IMR-90 (cell line): Measurements from ENCODE around the gene GPC5. TPM values are rescaled to one million over a fixed set of nuclear protein-coding genes. Genes with fewer than 3 reads are reported as not detected.
A peak's percentile ranks its signal among the peaks of the same experiment; 100 is the strongest.

Experiments
- ATAC-seq: fragments of 200-7000 bp; cut with Tn5 transposase; 2 replicates; pipeline ENCODE4 v1.9.1; 2020; ENCODE audit warnings: low read depth, mild to moderate bottlenecking, moderate library complexity
- BruUV-seq: library from RNA; stranded (reverse); fragments of 400-500 nt; replicated peaks from 2 replicates; lab custom pipeline; 2021; lab: Mats Ljungman, UMichigan
- CTCF ChIA-PET: fragments of 300-600 bp; formaldehyde crosslinking; extraction: SDS; loops from one replicate; lab custom pipeline; 2021; ENCODE audit warnings: antibody characterized with exemption; lab: Yijun Ruan, JAX
- POLR2A ChIA-PET: fragments of 300-600 bp; sonication (Branson Sonifier 250); formaldehyde crosslinking; loops from one replicate; lab custom pipeline; 2022; ENCODE audit warnings: antibody characterized with exemption; ENCODE audit not compliant: unreplicated experiment; lab: Charles Lee
- DNase-seq: peaks from one replicate; pipeline ENCODE4 v3.0.0; 2013
- H2AFZ ChIP-seq: replicated peaks from 2 replicates; pipeline ENCODE3; 2013; ENCODE audit warnings: low read length, mild to moderate bottlenecking; ENCODE audit not compliant: poor library complexity
- H2AK5ac ChIP-seq: 2 replicates; pipeline ENCODE4 v1.6.1; 2013; ENCODE audit warnings: low read depth, low read length, inconsistent platforms
- H2AK9ac ChIP-seq: replicated peaks from 2 replicates; pipeline ENCODE3; 2013; ENCODE audit warnings: mild to moderate bottlenecking, low read depth, low read length, moderate library complexity; ENCODE audit not compliant: poor library complexity
- H2BK120ac ChIP-seq: 2 replicates; pipeline ENCODE4 v1.6.1; 2013; ENCODE audit warnings: low read depth, low read length, inconsistent platforms
- H2BK15ac ChIP-seq: 3 replicates; pipeline ENCODE4 v1.6.1; 2013; ENCODE audit warnings: low read depth, low read length, inconsistent platforms
- H2BK20ac ChIP-seq: 2 replicates; pipeline ENCODE4 v1.6.1; 2013; ENCODE audit warnings: low read depth, mild to moderate bottlenecking, inconsistent platforms, low read length, moderate library complexity
- H2BK5ac ChIP-seq: 2 replicates; pipeline ENCODE4 v1.6.1; 2013; ENCODE audit warnings: mild to moderate bottlenecking, low read depth, low read length, inconsistent platforms; ENCODE audit not compliant: poor library complexity, severe bottlenecking
- H3K14ac ChIP-seq: replicated peaks from 2 replicates; pipeline ENCODE4 v1.6.1; 2013; ENCODE audit warnings: low read depth, low read length, inconsistent platforms
- H3K18ac ChIP-seq: 2 replicates; pipeline ENCODE4 v1.6.1; 2013; ENCODE audit warnings: low read depth, low read length, control low read depth
- H3K23ac ChIP-seq: 2 replicates; pipeline ENCODE4 v1.6.1; 2013; ENCODE audit warnings: low read depth, low read length, inconsistent platforms
- H3K27ac ChIP-seq: 2 replicates; pipeline ENCODE4 v1.5.1; 2013; ENCODE audit warnings: mild to moderate bottlenecking, control low read depth, low read length; ENCODE audit not compliant: insufficient read depth
- H3K27me3 ChIP-seq: 2 replicates; pipeline ENCODE4 v1.6.1; 2013; ENCODE audit warnings: low read length; ENCODE audit not compliant: control insufficient read depth, insufficient read depth
- H3K36me3 ChIP-seq: 2 replicates; pipeline ENCODE4 v1.6.1; 2013; ENCODE audit warnings: low read length, mixed read lengths; ENCODE audit not compliant: control insufficient read depth, insufficient read depth
- H3K4ac ChIP-seq: 2 replicates; pipeline ENCODE4 v1.6.1; 2013; ENCODE audit warnings: low read depth, low read length, inconsistent platforms
- H3K4me1 ChIP-seq: 2 replicates; pipeline ENCODE4 v1.6.1; 2013; ENCODE audit warnings: low read length, mixed read lengths; ENCODE audit not compliant: control insufficient read depth, insufficient read depth
- H3K4me2 ChIP-seq: 2 replicates; pipeline ENCODE4 v1.6.1; 2013; ENCODE audit warnings: low read depth, mild to moderate bottlenecking, control low read depth, low read length, moderate library complexity
- H3K4me3 ChIP-seq: 2 replicates; pipeline ENCODE4 v1.5.1; 2013; ENCODE audit warnings: low read depth, mild to moderate bottlenecking, control low read depth, low read length, moderate library complexity; ENCODE audit not compliant: insufficient read depth
- H3K56ac ChIP-seq: 2 replicates; pipeline ENCODE4 v1.6.1; 2013; ENCODE audit warnings: low read length, inconsistent platforms; ENCODE audit not compliant: insufficient read depth; ENCODE audit errors: extremely low read depth
- H3K79me1 ChIP-seq, 2 experiments: 2 replicates each; pipeline ENCODE4 v1.6.1; 2013; ENCODE audit warnings: low read length in 2 of 2, inconsistent platforms in 1 of 2, low read depth in 1 of 2
- H3K9ac ChIP-seq: 2 replicates; pipeline ENCODE4 v1.6.1; 2013; ENCODE audit warnings: low read depth, low read length, control low read depth
- H3K9me1 ChIP-seq: 2 replicates; pipeline ENCODE4 v1.6.1; 2013; ENCODE audit warnings: low read length, inconsistent platforms; ENCODE audit not compliant: insufficient read depth
- H3K9me3 ChIP-seq: 2 replicates; pipeline ENCODE4 v1.6.1; 2013; ENCODE audit warnings: low read length; ENCODE audit not compliant: control insufficient read depth, insufficient read depth
- H4K20me1 ChIP-seq: 2 replicates; pipeline ENCODE4 v1.6.1; 2013; ENCODE audit warnings: low read length, inconsistent platforms; ENCODE audit not compliant: insufficient read depth
- H4K5ac ChIP-seq: 2 replicates; pipeline ENCODE4 v1.6.1; 2013; ENCODE audit warnings: mild to moderate bottlenecking, low read depth, low read length, control low read depth
- H4K8ac ChIP-seq, 2 experiments: 2 replicates each; pipeline ENCODE4 v1.6.1; 2013; ENCODE audit warnings: low read depth in 2 of 2, low read length in 2 of 2, control low read depth in 1 of 2, inconsistent platforms in 1 of 2
- H4K91ac ChIP-seq: 2 replicates; pipeline ENCODE4 v1.6.1; 2013; ENCODE audit warnings: low read depth, low read length, inconsistent platforms; ENCODE audit not compliant: insufficient read depth
- ELK1 ChIP-seq: fragments of 150-350 bp; IDR thresholded peaks from 2 replicates; pipeline ENCODE4 v1.6.1; 2016; ENCODE audit warnings: low read depth, mild to moderate bottlenecking, low read length, moderate library complexity, borderline replicate concordance
- NFE2L2 ChIP-seq: fragments of 150-350 bp; IDR thresholded peaks from 2 replicates; pipeline ENCODE4 v1.6.1; 2016; ENCODE audit warnings: low read depth, mild to moderate bottlenecking, low read length
- POLR2A ChIP-seq: IDR thresholded peaks from 2 replicates; pipeline ENCODE4 v1.6.1; 2012; ENCODE audit warnings: mild to moderate bottlenecking, low read depth, low read length
- SMC3 ChIP-seq: fragments of 150-350 bp; IDR thresholded peaks from 2 replicates; pipeline ENCODE4 v1.6.1; 2016; ENCODE audit warnings: low read depth, mild to moderate bottlenecking, antibody characterized with exemption, low read length, moderate library complexity
- WGBS, 2 experiments: methylation state at CpG; one replicate each; pipeline versions ENCODE4 v1.1.5 to v1.1.7; 2013; ENCODE audit warnings: missing lambda C conversion rate in 2 of 2; ENCODE audit not compliant: insufficient read length in 1 of 2; ENCODE audit errors: extremely low coverage in 2 of 2; 5-methylcytosine and 5-hydroxymethylcytosine counted together
- dilution Hi-C: fragments of 300-500 bp; cut with HindIII; formaldehyde crosslinking; loops from one replicate; pipeline ENCODE4 v1.14.3; 2018; ENCODE audit warnings: low sequenced_read_pairs; ENCODE audit not compliant: unreplicated experiment
- in situ Hi-C: fragments of 300-500 bp; cut with MboI; formaldehyde crosslinking; loops from 3 replicates; pipeline ENCODE4 v1.14.3; 2019; ENCODE audit warnings: low sequenced_read_pairs, inconsistent platforms, mixed read lengths
- intact Hi-C: fragments of 100-400 bp; cut with micrococcal nuclease; formaldehyde crosslinking; loops from 2 replicates; pipeline ENCODE4 v1.10.0; 2022
- polyA plus RNA-seq, 3 experiments: library from polyadenylated mRNA; depleted of rRNA; stranded (reverse); fragments of >200 nt; gene quantifications; 2 replicates each; pipeline ENCODE4 v1.2.3, GENCODE V29; 2012; ENCODE audit warnings: low replicate concordance in 1 of 3
- total RNA-seq: library from RNA; depleted of rRNA; stranded (reverse); fragments of >200 nt; gene quantifications from 2 replicates; pipeline ENCODE4 v1.2.3, GENCODE V29; 2012

Gene GPC5
- total and polyA plus RNA-seq, 2 of the 4 experiments (the other 2 are of a cell fraction), result 0.94 to 1.8 TPM

- Histone ChIP-seq H3K4me3 (peak overlapping the region; percentile 47; the same call in 1 of the 2 replicates), H3K23ac (no peak overlapping the region), H3K4ac (no peak overlapping the region), H2BK15ac (no peak overlapping the region), H2AK9ac (peak overlapping the region; percentile 57), H3K14ac (no peak overlapping the region), H3K18ac (no peak overlapping the region), H2BK120ac (no peak overlapping the region), H3K56ac (no peak overlapping the region), H3K9me3 (no peaks in the 10 kb centered on the region), H3K36me3 (no peaks in the 10 kb centered on the region), H2BK5ac (no peak overlapping the region), H4K91ac (no peak overlapping the region), H3K4me2 (peak overlapping the region; percentile 85; the same call in 1 of the 2 replicates), H4K5ac (no peak overlapping the region), H2BK20ac (no peak overlapping the region), H3K79me1 (no peaks in the 10 kb centered on the region), H4K20me1 (no peaks in the 10 kb centered on the region), H3K9me1 (no peaks in the 10 kb centered on the region), H3K27ac (no peak overlapping the region), H3K9ac (no peak overlapping the region), H3K27me3 (peaks cover 22% of the 10 kb centered on the region), H2AFZ (peak overlapping the region; percentile 93), H3K4me1 (no peaks in the 10 kb centered on the region), H4K8ac (no peak overlapping the region), H2AK5ac (no peak overlapping the region)
- CTCF ChIA-PET, result interaction anchor here (1.0 kb wide), 1 partner anchor 14 kb away, joined by 3 read pairs; no protein-coding TSS in a partner anchor
- BruUV-seq, result no TSS peak
- intact Hi-C loops (loop anchor here (5.0 kb wide), 1 partner anchor 87 kb away; no protein-coding TSS in a partner anchor), dilution Hi-C loops (no loop called here), in situ Hi-C loops (no loop called here)
- ATAC-seq (no peak), DNase-seq (no peak)
- TF ChIP-seq NFE2L2, result no peak
- TF ChIP-seq SMC3, result no peak
- TF ChIP-seq POLR2A, result no peak
- no peak for TF ChIP-seq ELK1
- WGBS, 2 experiments, result 23% methylated on average over 17 of the region's 44 CpGs; no CpG with 5 or more reads in 1 of the 2 experiments
- POLR2A ChIA-PET, result no interaction called here
Measured at GRCh38 chr13:91399189-91400062, 1.0 kb downstream of the GPC5 start.
